HG02610 (cell line): Measurements from ENCODE around the gene ADGRA1.
"Not testable (repeated sequence)": the region's sequence is repeated elsewhere in the genome, so short reads cannot be mapped to it uniquely, and the experiment has no call there.

Experiments used
- ATAC-seq: cut with Tn5 transposase; IDR thresholded peaks from one replicate; pipeline ENCODE4 v1.9.1; 2021; ENCODE audit warnings: mild to moderate bottlenecking, moderate library complexity; ENCODE audit not compliant: unreplicated experiment

The ADGRA1 gene, protein sequence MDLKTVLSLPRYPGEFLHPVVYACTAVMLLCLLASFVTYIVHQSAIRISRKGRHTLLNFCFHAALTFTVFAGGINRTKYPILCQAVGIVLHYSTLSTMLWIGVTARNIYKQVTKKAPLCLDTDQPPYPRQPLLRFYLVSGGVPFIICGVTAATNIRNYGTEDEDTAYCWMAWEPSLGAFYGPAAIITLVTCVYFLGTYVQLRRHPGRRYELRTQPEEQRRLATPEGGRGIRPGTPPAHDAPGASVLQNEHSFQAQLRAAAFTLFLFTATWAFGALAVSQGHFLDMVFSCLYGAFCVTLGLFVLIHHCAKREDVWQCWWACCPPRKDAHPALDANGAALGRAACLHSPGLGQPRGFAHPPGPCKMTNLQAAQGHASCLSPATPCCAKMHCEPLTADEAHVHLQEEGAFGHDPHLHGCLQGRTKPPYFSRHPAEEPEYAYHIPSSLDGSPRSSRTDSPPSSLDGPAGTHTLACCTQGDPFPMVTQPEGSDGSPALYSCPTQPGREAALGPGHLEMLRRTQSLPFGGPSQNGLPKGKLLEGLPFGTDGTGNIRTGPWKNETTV

DNA sequence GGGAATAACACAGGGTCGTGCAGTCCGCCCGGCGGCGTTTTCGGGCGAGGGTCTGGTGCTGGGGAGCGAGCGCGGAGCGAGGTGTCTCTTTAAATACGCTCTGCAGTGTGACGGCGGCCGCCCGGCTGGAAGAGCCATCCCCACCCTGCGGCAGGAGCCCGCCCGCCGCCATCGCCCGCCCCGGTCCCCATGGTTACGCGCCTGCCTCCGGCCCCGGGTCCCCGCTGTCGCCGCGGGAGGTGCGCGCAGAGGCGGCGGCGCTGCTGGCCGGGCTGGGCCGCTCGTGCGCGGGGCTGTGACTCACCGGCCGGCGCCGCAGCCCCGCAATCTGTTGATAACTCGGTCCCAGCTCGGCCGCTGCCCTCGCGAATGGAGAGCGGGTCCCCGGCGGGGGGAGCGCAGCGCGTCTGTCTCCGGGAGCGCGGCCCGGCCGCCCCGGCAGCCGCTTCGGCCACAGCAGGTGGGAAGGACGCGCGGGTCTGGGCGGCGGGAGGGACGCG is at the start of gene ADGRA1:
Gene ADGRA1 (plus strand): TSS at position 246 of the 500 bp plus-strand sequence. CDS start 986 bp downstream, outside the sequence.
- ATAC-seq, result no peak

DNA sequence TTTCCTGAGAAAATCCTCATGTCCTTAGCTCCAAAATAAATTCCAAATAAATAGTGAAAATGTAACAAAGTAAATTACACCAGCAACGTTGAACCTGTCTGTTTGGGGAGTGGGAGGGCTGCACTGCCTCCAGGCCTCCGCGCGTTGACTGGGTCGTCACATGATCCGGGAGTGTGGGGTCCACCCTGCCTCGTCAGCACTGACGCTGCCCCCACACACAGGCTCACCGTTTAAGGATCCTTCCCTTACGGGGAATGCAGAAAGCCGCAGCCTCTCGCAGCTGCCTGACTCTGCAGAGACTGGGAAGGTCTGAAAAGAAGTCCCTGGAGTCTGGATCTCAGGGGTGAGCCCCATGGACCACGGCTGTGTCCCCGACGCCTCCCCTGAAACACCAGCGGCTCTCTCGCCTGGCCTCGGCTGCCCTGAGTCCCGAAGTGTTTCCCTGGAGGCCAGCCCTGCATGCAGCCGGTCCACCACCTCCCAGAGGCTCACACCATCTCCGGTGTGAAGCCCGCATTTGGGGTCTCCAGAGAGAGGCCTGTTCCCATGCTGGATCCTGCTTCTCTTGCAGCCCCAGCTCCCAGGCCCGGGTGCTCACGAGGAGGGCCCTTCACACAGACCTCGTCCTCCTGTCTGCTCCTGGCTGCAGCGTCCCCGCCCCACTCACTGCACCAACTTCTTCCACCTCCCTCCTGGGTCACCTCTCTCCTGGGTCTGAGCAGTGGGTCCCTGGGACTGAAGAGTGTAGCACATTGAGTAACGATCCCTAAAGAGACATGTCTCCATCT is 49.5 kb upstream of the ADGRA1 start:
- no peak for ATAC-seq

DNA sequence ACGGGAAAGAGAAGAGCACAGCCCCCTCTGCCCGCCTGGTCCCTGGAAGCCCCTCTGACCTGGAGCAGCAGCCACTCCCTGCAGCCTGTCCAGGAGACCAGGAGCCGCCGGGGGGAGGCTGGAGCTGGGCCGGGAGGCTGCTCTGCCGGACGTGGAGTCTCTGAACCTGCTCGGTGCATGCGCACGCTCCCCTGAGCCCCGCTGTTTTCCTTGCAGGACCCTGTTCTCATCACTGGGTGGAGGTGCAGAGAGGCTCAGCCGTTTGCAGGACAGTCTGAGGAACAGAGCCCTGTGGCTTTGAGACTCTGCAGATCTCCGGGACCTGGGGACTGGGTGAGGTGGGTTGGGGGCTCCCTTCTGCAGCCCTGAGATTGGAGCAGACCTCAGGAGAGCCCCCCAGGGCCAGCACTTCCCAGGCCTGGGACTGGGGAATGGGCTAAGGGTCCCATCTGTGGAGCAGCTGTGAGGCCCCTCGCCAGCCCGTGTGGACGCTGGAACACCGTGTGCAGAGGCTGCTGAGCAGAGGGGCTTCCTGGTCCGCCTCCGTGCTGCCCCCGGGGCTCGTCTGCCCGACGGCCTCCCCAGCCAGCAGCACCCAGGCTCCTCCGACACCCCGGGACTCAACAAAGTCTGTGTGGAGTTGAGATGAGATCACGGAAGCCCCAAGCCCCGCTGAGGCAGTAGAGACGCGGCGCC is 48.5 kb upstream of the ADGRA1 start:
- no peak for ATAC-seq

DNA sequence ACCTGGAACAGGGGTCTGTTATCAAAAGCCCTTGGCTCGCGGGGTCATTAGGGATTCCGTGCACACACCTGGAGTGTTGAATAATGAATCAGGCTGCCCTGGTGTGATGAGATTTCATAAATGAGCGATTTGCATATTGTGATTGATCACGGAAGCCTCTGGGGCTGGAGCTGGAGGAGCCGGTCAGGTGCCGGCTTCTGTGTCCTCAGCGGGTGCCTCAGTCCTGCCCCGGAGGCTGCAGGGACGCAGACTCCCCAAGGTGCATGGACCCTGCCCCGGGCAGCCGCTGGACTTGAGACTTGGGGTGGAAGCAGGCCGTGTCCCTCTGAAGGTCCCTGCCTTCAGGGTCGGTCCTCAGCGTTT is 47.9 kb upstream of the ADGRA1 start:
- ATAC-seq, result no peak

DNA sequence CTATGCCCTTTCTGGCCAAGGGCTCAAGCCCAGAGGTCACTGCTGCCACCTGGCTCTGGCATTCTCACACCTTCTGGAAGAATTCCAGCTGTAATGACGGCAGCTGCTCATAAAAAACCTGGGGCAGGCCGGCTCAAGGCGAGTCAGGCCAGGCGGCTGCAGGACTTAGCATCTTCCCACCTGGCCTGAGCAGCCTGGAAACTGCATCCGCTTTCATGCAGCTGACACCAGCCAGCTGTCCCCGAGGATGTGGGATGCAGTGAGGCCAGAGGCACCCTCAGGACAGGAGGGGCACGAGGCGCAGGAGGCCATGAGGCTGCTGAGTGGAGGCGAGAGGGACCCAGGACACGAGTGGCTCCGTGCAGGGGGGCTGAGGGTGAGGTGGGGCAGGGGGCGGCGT is 47.5 kb upstream of the ADGRA1 start:
- no peak for ATAC-seq

DNA sequence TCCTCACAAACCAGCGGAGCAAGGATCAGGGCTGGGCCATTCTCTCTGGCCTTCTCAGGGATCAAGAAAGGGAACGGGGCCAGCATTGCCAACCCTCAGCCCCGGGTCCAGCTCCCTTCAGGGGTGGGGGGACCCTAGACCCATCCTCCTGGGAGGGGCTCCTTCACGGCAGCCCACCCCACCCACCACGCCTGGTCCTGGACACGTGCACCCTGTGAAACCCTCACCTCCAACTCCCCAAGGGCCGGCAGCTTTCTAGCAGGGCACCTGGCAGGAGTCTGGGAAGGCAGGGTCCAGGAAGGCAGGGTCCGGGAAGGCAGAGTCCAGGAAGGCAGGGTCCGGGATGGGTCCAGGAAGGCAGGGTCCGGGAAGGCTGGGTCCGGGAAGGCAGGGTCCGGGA is 46.6 kb upstream of the ADGRA1 start:
- no peak for ATAC-seq

DNA sequence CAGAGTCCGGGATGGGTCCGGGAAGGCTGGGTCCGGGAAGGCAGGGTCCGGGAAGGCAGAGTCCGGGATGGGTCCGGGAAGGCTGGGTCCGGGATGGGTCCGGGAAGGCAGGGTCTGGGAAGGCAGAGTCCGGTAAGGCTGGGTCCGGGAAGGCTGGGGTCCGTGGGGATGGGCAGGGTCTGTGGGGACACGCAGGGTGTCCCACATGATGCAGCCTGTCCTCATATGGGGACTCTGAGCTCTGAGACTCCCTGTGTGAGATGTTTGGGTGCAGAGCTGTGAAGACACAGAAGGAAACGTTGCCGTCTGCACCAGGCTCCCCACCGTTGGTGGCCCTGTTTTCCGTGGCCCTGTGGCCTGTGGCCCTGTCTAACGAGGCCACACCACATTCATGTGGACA is 45.7 kb upstream of the ADGRA1 start:
- ATAC-seq, result no peak

DNA sequence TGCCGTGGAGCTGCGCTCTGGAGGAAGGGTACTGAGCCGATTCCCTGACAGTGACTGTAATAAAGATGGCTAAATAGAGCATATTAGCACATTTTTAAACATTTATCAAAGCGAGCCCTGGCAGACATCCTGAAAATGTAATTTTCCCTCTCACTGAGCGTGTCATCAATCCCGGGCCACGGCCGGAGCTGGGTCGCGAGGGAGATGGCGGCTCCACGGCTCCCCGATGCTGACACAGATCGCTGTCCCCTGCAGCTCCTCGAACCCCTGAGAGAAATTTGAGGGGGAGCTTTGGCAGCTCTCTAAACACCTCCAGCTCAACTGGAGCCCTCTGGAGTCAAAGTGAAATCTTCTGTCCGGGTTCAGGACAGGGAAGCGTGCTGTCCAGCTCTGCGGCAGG is 44.9 kb upstream of the ADGRA1 start:
- ATAC-seq, result no peak

DNA sequence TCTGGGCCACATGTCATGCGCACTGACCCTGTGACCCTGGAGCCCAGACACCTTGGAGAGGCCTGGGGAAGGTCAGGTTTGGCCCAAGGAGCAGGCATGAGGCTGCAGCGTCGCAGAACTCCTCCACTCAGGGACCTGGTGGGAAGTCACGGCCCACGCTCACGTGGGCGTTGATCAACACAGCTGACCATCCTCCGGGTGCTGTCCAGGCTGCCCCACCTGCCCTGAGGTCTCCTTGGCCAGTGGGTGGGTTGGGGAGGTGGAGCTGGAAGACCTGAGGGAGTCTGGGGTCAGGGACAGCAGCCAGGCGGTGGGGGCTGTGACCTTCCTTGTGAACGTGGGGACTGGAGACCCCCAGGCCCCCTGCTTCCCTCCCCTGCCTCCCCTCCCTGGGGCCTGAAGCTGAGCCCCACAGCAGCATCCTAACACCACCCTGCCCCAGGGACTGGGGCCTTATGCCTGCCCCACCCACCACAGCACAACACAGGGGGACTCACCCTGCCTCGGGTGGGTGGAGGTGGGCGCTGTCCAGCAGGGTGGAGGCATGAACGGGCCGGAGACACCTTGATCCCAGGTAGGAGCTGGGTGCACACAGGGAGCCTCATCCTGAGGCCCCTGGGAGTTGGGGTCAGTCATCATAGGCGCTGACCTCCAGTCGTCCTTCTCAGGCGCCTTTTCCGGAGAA is 44.0 kb upstream of the ADGRA1 start:
- no peak for ATAC-seq

DNA sequence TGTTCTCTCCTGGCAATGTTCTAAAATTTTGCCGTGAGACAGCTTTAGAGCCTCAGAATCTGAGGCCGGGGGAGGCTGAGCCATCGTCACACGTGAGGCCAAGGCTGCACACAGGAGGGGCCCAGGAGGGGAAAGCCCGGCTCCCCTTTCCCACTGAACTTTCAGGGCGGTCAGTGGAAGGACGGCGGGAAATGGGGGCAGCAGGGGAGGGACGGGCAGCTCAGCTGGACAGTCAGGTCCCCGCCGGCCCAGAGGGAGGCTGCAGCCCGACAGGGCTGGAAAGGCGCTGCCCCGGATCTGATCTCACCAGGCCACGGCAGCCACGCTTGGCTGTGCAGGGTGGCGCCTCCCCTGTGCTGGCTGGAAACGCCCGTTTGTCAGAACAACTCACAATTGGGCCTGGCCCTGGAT is 43.3 kb upstream of the ADGRA1 start:
- ATAC-seq, result no peak

DNA sequence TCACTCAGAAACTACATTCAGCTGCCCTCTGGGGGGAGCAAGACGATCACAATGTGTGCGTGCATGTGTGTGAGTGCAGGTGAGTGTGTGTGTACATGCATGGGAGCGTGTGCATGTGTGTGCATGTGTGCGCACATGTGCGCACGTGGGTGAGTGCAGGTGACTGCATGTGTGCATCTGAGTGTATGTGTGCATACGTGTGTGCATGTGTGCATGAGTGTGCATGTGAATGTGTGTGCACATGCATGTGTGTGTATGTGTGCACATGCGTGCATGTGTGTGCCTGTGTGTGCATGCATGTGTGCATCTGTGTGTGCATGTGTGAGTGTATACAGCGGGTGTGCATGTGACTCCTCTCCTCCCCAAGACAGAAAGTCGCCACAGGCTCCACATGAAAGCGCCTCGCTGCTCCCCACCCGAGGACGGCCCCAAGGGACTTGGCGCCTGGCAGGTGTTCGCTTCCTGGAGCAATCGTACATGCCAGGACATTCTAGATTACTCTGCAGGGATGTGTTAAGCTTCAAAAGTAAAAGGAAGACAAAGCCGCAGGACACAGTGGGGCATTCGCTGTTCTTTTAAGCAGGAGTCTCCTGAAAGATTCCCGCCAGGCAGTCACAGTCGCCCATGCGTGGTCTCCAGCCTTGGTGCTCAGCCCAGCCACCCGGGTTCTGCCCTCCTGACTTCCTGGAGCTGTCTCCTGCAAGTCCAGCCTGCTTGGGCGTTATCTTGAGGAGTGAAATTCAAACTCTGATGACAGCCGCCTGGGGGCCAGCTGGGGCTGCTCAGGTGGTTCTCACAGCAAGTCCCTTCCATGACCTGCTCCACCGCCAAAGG is 42.0 kb upstream of the ADGRA1 start:
- no peak for ATAC-seq

DNA sequence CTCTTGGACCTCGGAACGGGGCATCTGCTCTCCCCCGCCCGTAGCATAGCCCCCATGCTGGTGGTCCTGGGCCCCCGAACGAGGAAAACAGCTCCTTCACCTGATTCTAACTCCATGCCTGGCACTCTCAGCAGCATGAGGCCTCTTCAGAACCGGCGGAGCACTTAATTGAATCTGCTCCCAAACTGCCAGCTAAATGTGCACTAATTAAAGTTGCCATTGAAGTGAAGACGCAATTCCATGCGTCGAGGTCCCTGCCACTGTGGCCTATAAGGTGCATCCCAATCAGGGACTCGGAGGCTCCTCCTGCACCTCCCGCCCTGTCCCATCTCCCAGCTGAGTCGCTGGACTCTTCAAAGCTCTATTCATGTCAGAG is 41.3 kb upstream of the ADGRA1 start:
- ATAC-seq, result no peak

DNA sequence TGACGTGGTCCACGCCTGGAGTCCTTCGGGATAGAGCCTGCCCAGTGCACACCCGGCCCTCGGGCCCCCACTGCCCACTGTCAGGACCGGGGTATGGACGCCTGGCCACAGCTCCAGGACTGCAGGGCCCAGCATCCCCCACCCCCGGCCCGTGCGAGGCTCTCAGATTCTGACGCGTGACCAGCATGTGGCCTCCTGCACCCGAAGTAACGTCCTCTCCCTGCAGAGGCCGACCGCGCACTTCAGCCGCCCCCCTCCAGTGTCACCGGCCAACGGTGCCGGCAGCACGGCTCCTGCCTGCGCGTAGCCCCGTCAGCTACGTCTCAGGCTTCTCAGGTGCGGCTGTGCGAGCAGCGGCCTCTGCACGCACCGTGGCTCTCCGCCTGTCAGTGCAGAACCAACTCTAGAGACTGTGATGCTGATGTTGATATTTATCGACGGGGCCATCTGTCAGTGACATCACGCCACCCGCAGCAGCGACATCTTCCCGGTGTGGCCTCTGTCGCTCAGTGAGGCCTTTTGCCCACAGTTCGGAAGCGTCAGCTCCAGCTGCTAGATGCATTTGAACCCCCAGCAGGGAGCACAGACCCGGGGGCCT is 40.1 kb upstream of the ADGRA1 start:
- ATAC-seq, result no peak

DNA sequence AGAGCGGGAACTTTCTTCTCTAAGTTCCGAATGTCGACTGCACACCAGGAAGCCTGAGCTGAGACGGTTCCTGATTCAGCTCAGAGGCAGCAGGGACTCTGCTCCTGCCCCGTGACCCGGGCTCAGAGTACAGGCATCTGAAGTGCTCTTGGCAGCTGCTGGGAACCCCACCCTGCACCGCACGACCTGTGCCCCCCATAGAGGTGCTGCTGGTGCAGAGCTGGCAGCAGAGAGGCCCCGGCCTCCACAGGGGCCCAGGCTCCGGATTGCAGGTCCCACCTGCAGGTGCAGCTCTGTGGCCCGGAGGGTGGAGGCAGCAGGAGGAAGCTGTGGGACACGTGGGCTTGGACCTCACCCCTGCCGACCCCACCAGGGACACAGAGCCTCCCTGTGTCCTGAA is 39.5 kb upstream of the ADGRA1 start:
- no peak for ATAC-seq

DNA sequence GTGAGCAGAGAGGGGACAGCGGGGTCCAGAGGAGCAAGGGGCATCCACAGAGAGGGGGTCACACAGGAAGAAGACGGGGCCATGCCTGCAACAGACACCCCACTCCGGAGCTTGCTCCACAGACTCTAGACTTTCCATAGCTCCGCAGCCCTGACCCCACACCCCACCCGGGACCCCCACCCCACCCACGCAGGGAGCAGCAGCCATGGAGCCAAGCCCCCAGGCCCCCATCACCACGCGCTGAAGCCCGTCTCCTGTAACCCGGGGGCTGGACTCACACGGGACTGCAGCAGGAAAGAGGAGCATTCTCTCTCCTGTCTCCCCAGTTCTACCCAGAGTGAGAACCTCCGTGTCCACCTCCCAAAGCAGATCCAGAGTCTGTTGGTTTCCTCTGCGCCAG is 38.8 kb upstream of the ADGRA1 start:
- ATAC-seq, result no peak

DNA sequence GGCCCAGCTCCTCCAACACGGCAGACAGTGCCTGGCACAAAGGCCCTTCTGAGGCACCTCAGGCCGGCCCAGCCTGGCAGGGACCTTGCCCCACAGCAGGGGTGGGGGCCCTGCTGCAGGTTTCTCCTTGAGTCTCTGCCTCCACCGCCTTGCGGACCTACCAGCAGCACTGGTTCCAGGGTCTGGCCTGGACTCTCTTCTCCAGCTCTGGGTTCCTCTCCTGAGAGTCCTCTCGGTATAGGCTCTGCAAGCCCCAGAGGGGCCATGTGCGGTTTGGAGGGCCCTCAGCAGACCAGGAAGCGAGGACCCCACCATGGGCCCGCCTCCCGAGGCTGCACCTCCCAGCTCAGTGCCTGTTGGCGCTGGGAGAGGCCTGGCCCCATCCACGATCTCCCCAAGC is 38.1 kb upstream of the ADGRA1 start:
- no peak for ATAC-seq

DNA sequence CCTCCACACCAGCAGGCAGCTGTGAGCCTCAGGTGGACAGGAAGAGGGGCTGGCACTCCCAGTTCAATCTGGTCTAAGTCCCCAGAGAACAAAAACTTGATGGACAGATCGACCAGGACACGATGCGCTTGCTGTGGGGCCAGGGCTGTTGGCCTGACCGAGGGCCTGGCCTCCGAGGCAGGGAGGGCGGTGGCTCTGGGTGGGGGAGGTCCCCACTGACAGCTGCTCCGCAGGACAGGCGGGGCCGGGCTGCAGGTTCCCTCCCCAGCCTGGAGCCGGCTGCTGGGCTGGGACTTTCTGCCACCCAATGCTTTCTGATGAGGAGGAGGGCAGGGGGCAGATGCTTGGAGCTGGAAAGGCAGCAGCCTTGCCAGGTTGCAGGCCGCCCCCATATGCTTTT is 37.4 kb upstream of the ADGRA1 start:
- ATAC-seq, result no peak

DNA sequence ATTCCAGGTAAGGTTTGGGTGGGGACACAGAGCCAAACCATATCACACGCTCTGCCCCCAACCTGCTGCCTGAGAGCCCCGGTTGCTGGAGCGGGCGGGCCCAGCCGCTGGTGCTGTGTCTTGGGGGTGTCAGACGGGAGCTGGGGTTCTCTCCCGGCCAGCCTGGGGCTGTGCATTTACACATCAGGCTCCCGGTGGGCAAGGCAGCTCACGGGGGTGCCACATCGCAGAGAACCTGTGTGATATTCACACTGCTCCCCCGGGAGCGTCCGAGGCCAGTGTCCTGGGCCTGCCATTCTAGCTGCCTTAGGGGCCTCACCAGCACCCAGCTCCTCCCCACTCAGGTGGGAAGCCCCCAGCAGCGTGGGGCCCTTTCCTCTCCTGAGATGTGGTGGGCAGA is 35.6 kb upstream of the ADGRA1 start:
- no peak for ATAC-seq

DNA sequence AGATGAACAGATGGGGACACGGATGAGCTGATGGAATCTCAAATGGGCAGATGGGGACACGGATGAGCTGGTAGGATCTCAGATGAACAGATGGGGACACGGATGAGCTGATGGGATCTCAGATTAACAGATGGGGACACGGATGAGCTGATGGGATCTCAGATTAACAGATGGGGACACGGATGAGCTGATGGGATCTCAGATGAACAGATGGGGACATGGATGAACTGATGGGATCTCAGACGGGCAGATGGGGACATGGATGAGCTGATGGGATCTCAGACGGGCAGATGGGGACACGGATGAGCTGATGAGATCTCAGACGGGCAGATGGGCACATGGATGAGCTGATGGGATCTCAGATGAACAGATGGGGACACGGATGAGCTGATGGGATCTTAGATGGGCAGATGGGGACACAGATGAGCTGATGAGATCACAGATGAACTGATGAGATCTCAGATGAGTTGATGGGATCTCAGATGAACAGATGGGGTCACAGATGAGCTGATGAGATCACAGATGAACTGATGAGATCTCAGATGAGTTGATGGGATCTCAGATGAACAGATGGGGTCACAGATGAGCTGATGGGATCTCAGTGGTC is 34.1 kb upstream of the ADGRA1 start:
- ATAC-seq, result not testable (repeated sequence)
